Posterior vena cava (tissue), 2 donors: Measurements from ENCODE around the gene GRAMD1B. TPM values are rescaled to one million over a fixed set of nuclear protein-coding genes. Genes with fewer than 3 reads are reported as not detected.

ENCODE experiments used
- DNase-seq: peaks from one replicate; pipeline ENCODE4 v3.0.0-alpha.2; 2020; ENCODE audit warnings: low spot score
- intact Hi-C, 2 donors: fragments of 100-400 bp; cut with DNase I; formaldehyde crosslinking; loops; one replicate each; pipeline versions ENCODE4 v1.14.1 to v1.14.2; 2022 to 2023
- total RNA-seq, 2 donors: library from RNA; stranded (reverse); fragmentation: NEBNext Ultra II Directional; extraction: Animal tissue kit (Norgen Biotek cat#: 25700); gene quantifications; one replicate each; pipeline ENCODE4 v1.2.1, GENCODE V29; 2021
- donor health status: DM: yes; HTN: yes; CAD: no.
- donor health status: DM: yes; HTN: yes; CAD: no.

GRAMD1B gene
- total RNA-seq, 2 donors from 2014 or later = 3.3 to 5.9 TPM

GRCh38 chr11:123588117-123588863 lies 158.2 kb downstream of the GRAMD1B start:
- intact Hi-C loops = loop anchor here in 1 of 2 donors (2.0 kb wide), 1 partner anchor 39 kb away; no protein-coding TSS in a partner anchor
- no peak for DNase-seq

- intact Hi-C loops = loop anchor here in 1 of 2 donors (2.0 kb wide), 1 partner anchor 38 kb away; no protein-coding TSS in a partner anchor
- no peak for DNase-seq
Measured at GRCh38 chr11:123588864-123589262, 158.8 kb downstream of the GRAMD1B start.

GRCh38 chr11:123590296-123590912 lies 160.3 kb downstream of the GRAMD1B start:
- intact Hi-C loops = no loop called here

GRCh38 chr11:123593570-123593969 lies 163.5 kb downstream of the GRAMD1B start:
- intact Hi-C loops = no loop called here
- DNase-seq = no peak

More at GRCh38 chr11:123590296-123590912, 160.3 kb downstream of the GRAMD1B start:
- DNase-seq = no peak

- intact Hi-C loops = no loop called here
- no peak for DNase-seq
Measured at GRCh38 chr11:123594188-123594901, 164.3 kb downstream of the GRAMD1B start.

- no peak for DNase-seq
- intact Hi-C loops = no loop called here
Measured at GRCh38 chr11:123594921-123595320, 164.9 kb downstream of the GRAMD1B start.

- DNase-seq = no peak
- intact Hi-C loops = no loop called here
Measured at GRCh38 chr11:123597859-123598258, 167.8 kb downstream of the GRAMD1B start.

- intact Hi-C loops = no loop called here
- DNase-seq = no peak
Measured at GRCh38 chr11:123601136-123601535, 171.1 kb downstream of the GRAMD1B start.

GRCh38 chr11:123601743-123602142 lies 171.7 kb downstream of the GRAMD1B start:
- no peak for DNase-seq
- intact Hi-C loops = no loop called here

GRCh38 chr11:123603666-123604065 lies 173.6 kb downstream of the GRAMD1B start:
- no peak for DNase-seq
- intact Hi-C loops = no loop called here

GRCh38 chr11:123607781-123608180 lies 177.7 kb downstream of the GRAMD1B start:
- intact Hi-C loops = loop anchor here in 1 of 2 donors (5.0 kb wide), 1 partner anchor 1235 kb away; no protein-coding TSS in a partner anchor
- DNase-seq = no peak

GRCh38 chr11:123608371-123608770 lies 178.3 kb downstream of the GRAMD1B start:
- intact Hi-C loops = loop anchor here in 1 of 2 donors (5.0 kb wide), 1 partner anchor 1234 kb away; no protein-coding TSS in a partner anchor

GRCh38 chr11:123608945-123609344 lies 178.9 kb downstream of the GRAMD1B start:
- intact Hi-C loops = loop anchor here in 1 of 2 donors (5.0 kb wide), 1 partner anchor 1233 kb away; no protein-coding TSS in a partner anchor
- DNase-seq = no peak

More at GRCh38 chr11:123608371-123608770, 178.3 kb downstream of the GRAMD1B start:
- no peak for DNase-seq

GRCh38 chr11:123611698-123612097 lies 181.6 kb downstream of the GRAMD1B start:
- intact Hi-C loops = no loop called here
- DNase-seq = no peak

- intact Hi-C loops = loop anchor here in 1 of 2 donors (5.0 kb wide), 1 partner anchor 416 kb away; no protein-coding TSS in a partner anchor
- no peak for DNase-seq
Measured at GRCh38 chr11:123616505-123617198, 186.6 kb downstream of the GRAMD1B start.

- intact Hi-C loops = no loop called here
- no peak for DNase-seq
Measured at GRCh38 chr11:123622576-123622975, 192.5 kb downstream of the GRAMD1B start.

- DNase-seq = no peak
- intact Hi-C loops = no loop called here
Measured at GRCh38 chr11:123624974-123625373, 194.9 kb downstream of the GRAMD1B start.

GRCh38 chr11:123628936-123629683 lies 199.0 kb downstream of the GRAMD1B start:
- peak; percentile 90 for DNase-seq

More at GRCh38 chr11:123628936-123629683, 199.0 kb downstream of the GRAMD1B start:
- intact Hi-C loops = no loop called here
